HG03565 (cell line): ENCODE results near the gene PSMA4.
"Not testable (repeated sequence)": the region's sequence is repeated elsewhere in the genome, so short reads cannot be mapped to it uniquely, and the experiment has no call there.

Experiments used
- ATAC-seq: cut with Tn5 transposase; IDR thresholded peaks from one replicate; pipeline ENCODE4 v1.9.1; 2021; ENCODE audit warnings: mild to moderate bottlenecking, moderate library complexity; ENCODE audit not compliant: unreplicated experiment

PSMA4 gene

GRCh38 chr15:78550815-78551214, 10.6 kb downstream of the PSMA4 start:
- no peak for ATAC-seq

- no peak for ATAC-seq
Measured at GRCh38 chr15:78551902-78552301, 11.7 kb downstream of the PSMA4 start.

- ATAC-seq: no peak
Measured at GRCh38 chr15:78552597-78552996, 12.4 kb downstream of the PSMA4 start.

GRCh38 chr15:78560201-78560600, 20.0 kb downstream of the PSMA4 start:
- ATAC-seq: not testable (repeated sequence)

- no peak for ATAC-seq
Measured at GRCh38 chr15:78561490-78561889, 21.2 kb downstream of the PSMA4 start.

- no peak for ATAC-seq
Measured at GRCh38 chr15:78563092-78563491, 22.8 kb downstream of the PSMA4 start.

- no peak for ATAC-seq
Measured at GRCh38 chr15:78564743-78565096, 24.5 kb downstream of the PSMA4 start.

GRCh38 chr15:78565097-78565950, 25.1 kb downstream of the PSMA4 start, which contains the start of gene CHRNA5:
Gene CHRNA5 (plus strand): TSS chr15:78565520. CDS start chr15:78565720, 200 bp downstream.
- ATAC-seq: peak; percentile 65

- ATAC-seq: no peak
Measured at GRCh38 chr15:78565951-78566774, 25.9 kb downstream of the PSMA4 start.

- ATAC-seq: no peak
Measured at GRCh38 chr15:78567531-78567930, 27.3 kb downstream of the PSMA4 start.

GRCh38 chr15:78570710-78571109, 30.5 kb downstream of the PSMA4 start:
- no peak for ATAC-seq

- no peak for ATAC-seq
Measured at GRCh38 chr15:78571382-78571781, 31.1 kb downstream of the PSMA4 start.

GRCh38 chr15:78573416-78573815, 33.2 kb downstream of the PSMA4 start:
- no peak for ATAC-seq

GRCh38 chr15:78574944-78575343, 34.7 kb downstream of the PSMA4 start:
- ATAC-seq: no peak

GRCh38 chr15:78597583-78597982, 57.3 kb downstream of the PSMA4 start:
- ATAC-seq: no peak

- ATAC-seq: no peak
Measured at GRCh38 chr15:78598348-78598747, 58.1 kb downstream of the PSMA4 start.

GRCh38 chr15:78599189-78599588, 58.9 kb downstream of the PSMA4 start:
- ATAC-seq: no peak
